ENCODE measurements around the gene MAP4K4. TPM values are rescaled to one million over a fixed set of nuclear protein-coding genes. Genes with fewer than 3 reads are reported as not detected.

MAP4K4 gene
- total RNA-seq, 2 experiments from 2014 or later: 92.8 to 94.0 TPM

GRCh38 chr2:101775092-101775491 is 77.6 kb downstream of the MAP4K4 start:
- Mint-ChIP-seq H3K4me1 (ENCODE audit: low read depth) (peaks cover 91% of the 10 kb centered on the region), H3K36me3 (ENCODE audit: low read depth) (no peaks in the 10 kb centered on the region), H3K4me3 (peak overlapping the region; percentile 40), H3K9me3 (no peaks in the 10 kb centered on the region), H3K27me3 (no peaks in the 10 kb centered on the region), H3K27ac (peak overlapping the region; percentile 27)
- Histone ChIP-seq H3K27me3 (ENCODE audit: control insufficient read depth in 1 of 2, insufficient read depth in 2 of 2, low read length in 2 of 2) (no peaks in the 10 kb centered on the region), H3K4me3 (ENCODE audit: low read length) (no peak overlapping the region), H3K27ac (ENCODE audit: low read depth in 1 of 2, low read length in 2 of 2) (no peak overlapping the region), H3K9me3 (ENCODE audit: control insufficient read depth in 1 of 2, insufficient read depth in 1 of 2, low read length in 2 of 2) (no peaks in the 10 kb centered on the region), H3K36me3 (ENCODE audit: insufficient read depth, low read length) (no peaks in the 10 kb centered on the region), H3K4me1 (ENCODE audit: insufficient read depth, low read length) (peaks cover 65% of the 10 kb centered on the region)
- ATAC-seq (ENCODE audit: poor library complexity) (no peak), DNase-seq (no peak)
- intact Hi-C loops (cut with DNase I, micrococcal nuclease): loop anchor here in 1 of 2 experiments (5.0 kb wide), 1 partner anchor 42 kb away; no protein-coding TSS in a partner anchor
- ChIA-PET POLR2A (no interaction called here), CTCF (no interaction called here)
- no peak for TF ChIP-seq CTCF (IDR thresholded peaks at IDR 0.05)

GRCh38 chr2:101775636-101776035 is 78.1 kb downstream of the MAP4K4 start:
- peaks cover 94% of the 10 kb centered on the region for H3K4me1 Mint-ChIP-seq (ENCODE audit: low read depth)
- no peak overlapping the region for H3K4me3 ChIP-seq (ENCODE audit: low read length)
- H3K4me3 Mint-ChIP-seq: peak overlapping the region; percentile 12
- no peaks in the 10 kb centered on the region for H3K9me3 Mint-ChIP-seq
- no peaks in the 10 kb centered on the region for H3K36me3 ChIP-seq (ENCODE audit: insufficient read depth, low read length)
- ATAC-seq (ENCODE audit: poor library complexity): no peak
- no peaks in the 10 kb centered on the region for H3K36me3 Mint-ChIP-seq (ENCODE audit: low read depth)
- POLR2A ChIA-PET: no interaction called here
- H3K27me3 ChIP-seq (ENCODE audit: control insufficient read depth in 1 of 2, insufficient read depth in 2 of 2, low read length in 2 of 2): no peaks in the 10 kb centered on the region
- peaks cover 61% of the 10 kb centered on the region for H3K4me1 ChIP-seq (ENCODE audit: insufficient read depth, low read length)
- no peaks in the 10 kb centered on the region for H3K27me3 Mint-ChIP-seq
- peak overlapping the region; percentile 27 for H3K27ac Mint-ChIP-seq
- H3K9me3 ChIP-seq (ENCODE audit: control insufficient read depth in 1 of 2, insufficient read depth in 1 of 2, low read length in 2 of 2): no peaks in the 10 kb centered on the region
- TF ChIP-seq CTCF (IDR thresholded peaks at IDR 0.05): no peak
- H3K27ac ChIP-seq (ENCODE audit: low read depth in 1 of 2, low read length in 2 of 2): no peak overlapping the region
- intact Hi-C loops (cut with DNase I, micrococcal nuclease): loop anchor here in 1 of 2 experiments (5.0 kb wide), 1 partner anchor 42 kb away; no protein-coding TSS in a partner anchor
- CTCF ChIA-PET: no interaction called here
- DNase-seq: no peak

DNA sequence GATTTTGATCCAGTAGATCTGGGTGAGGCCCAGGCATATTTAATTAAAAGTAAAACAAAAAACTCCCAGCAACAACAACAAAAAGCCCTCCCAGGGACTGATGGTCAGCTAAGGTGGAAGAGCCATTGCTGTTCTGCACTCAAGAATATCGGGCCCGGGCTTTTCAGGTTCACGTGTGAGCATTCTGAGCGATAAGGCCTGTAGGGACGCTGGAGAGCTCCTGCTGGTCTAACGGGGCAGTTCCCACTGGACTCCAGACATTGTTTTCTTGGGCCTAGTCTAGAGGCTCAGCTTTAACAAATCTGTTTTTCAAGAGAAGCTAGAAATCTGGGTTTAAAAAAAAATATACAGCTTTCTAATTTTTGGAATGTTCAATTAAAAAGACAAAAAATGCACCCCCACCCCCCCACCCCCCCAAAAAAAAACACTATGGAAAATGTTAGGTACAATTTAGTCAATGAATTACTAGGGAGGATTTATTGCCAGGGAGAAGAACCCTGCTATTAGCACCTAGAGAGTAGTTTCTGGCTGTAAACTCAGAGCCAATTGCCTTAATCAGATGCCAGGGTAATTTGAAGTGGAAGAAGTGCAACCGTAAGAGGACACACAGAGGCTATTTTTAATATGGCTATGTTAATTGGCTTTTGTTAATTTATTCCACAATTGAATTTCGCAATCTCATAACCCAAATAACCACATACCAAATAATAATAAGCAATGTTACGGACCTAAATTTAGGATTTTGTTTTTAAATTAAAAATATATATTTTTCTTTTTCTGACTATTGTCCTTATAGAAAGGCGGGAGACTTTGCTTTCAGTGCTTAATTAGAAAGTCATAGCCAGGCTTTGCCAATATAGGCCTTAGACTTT is 78.9 kb downstream of the MAP4K4 start:
- no peak for TF ChIP-seq CTCF (IDR thresholded peaks at IDR 0.05)
- H3K9me3 ChIP-seq (ENCODE audit: control insufficient read depth in 1 of 2, insufficient read depth in 1 of 2, low read length in 2 of 2): no peaks in the 10 kb centered on the region
- H3K27ac Mint-ChIP-seq: no peak overlapping the region
- H3K4me3 Mint-ChIP-seq: no peak overlapping the region
- H3K27me3 ChIP-seq (ENCODE audit: control insufficient read depth in 1 of 2, insufficient read depth in 2 of 2, low read length in 2 of 2): no peaks in the 10 kb centered on the region
- H3K4me1 Mint-ChIP-seq (ENCODE audit: low read depth): peaks cover 94% of the 10 kb centered on the region
- no peak overlapping the region for H3K4me3 ChIP-seq (ENCODE audit: low read length)
- ATAC-seq (ENCODE audit: poor library complexity): no peak
- CTCF ChIA-PET: no interaction called here
- no peaks in the 10 kb centered on the region for H3K27me3 Mint-ChIP-seq
- POLR2A ChIA-PET: no interaction called here
- DNase-seq: no peak
- no peaks in the 10 kb centered on the region for H3K9me3 Mint-ChIP-seq
- H3K4me1 ChIP-seq (ENCODE audit: insufficient read depth, low read length): peaks cover 59% of the 10 kb centered on the region
- no peak overlapping the region for H3K27ac ChIP-seq (ENCODE audit: low read depth in 1 of 2, low read length in 2 of 2)
- no peaks in the 10 kb centered on the region for H3K36me3 ChIP-seq (ENCODE audit: insufficient read depth, low read length)
- intact Hi-C loops (cut with DNase I, micrococcal nuclease): loop anchor here in 1 of 2 experiments (5.0 kb wide), 1 partner anchor 41 kb away; no protein-coding TSS in a partner anchor
- H3K36me3 Mint-ChIP-seq (ENCODE audit: low read depth): no peaks in the 10 kb centered on the region

All from CD4-positive, alpha-beta T cell (primary cell).